GM21390 (cell line): ENCODE measurements around the gene SGSM2.

Experiments used
- ATAC-seq: cut with Tn5 transposase; IDR thresholded peaks from one replicate; pipeline ENCODE4 v1.9.1; 2021; ENCODE audit not compliant: unreplicated experiment

The SGSM2 gene

GRCh38 chr17:2397247-2398171, 60.2 kb downstream of the SGSM2 start:
- no peak for ATAC-seq

- ATAC-seq: no peak
Observed at GRCh38 chr17:2398182-2398581, 60.9 kb downstream of the SGSM2 start.

- ATAC-seq: no peak
Observed at GRCh38 chr17:2398655-2399571, 61.6 kb downstream of the SGSM2 start.

- peak; percentile 35 for ATAC-seq
Observed at GRCh38 chr17:2399572-2400473, 62.5 kb downstream of the SGSM2 start.

GRCh38 chr17:2400474-2400866, 63.2 kb downstream of the SGSM2 start:
- no peak for ATAC-seq

- peak; percentile 36 for ATAC-seq
Observed at GRCh38 chr17:2400877-2401425, 63.6 kb downstream of the SGSM2 start, which contains the start of gene MNT. Gene MNT (minus strand): TSS chr17:2401060. CDS start chr17:2400712, 348 bp downstream.

- peak; percentile 47 for ATAC-seq
Observed at GRCh38 chr17:2401426-2402221, 64.3 kb downstream of the SGSM2 start.

GRCh38 chr17:2402544-2402943, 65.2 kb downstream of the SGSM2 start:
- ATAC-seq: no peak

- ATAC-seq: no peak
Observed at GRCh38 chr17:2403044-2403443, 65.7 kb downstream of the SGSM2 start.

GRCh38 chr17:2405247-2405926, 68.1 kb downstream of the SGSM2 start:
- no peak for ATAC-seq

- ATAC-seq: no peak
Observed at GRCh38 chr17:2406271-2406902, 69.1 kb downstream of the SGSM2 start.

- ATAC-seq: no peak
Observed at GRCh38 chr17:2406903-2407790, 69.8 kb downstream of the SGSM2 start.

GRCh38 chr17:2410951-2411350, 73.7 kb downstream of the SGSM2 start:
- no peak for ATAC-seq

GRCh38 chr17:2412561-2413021, 75.3 kb downstream of the SGSM2 start:
- no peak for ATAC-seq

- no peak for ATAC-seq
Observed at GRCh38 chr17:2414446-2415064, 77.3 kb downstream of the SGSM2 start.

GRCh38 chr17:2415081-2415480, 77.8 kb downstream of the SGSM2 start:
- ATAC-seq: no peak
